MM.1S (cell line): ENCODE data around the gene GPR4.

Experiments used
- CTCF ChIP-seq: fragments of 300-600 bp; sonication (generic); IDR thresholded peaks from 2 replicates; pipeline ENCODE4 v1.5.1; 2016; ENCODE audit warnings: antibody characterized with exemption, low read length, mixed read lengths
- EZH2 ChIP-seq: fragments of 300-600 bp; sonication (generic); optimal IDR thresholded peaks from 2 replicates; pipeline ENCODE3; 2017; ENCODE audit warnings: low read depth, mild to moderate bottlenecking, antibody characterized with exemption, low read length, mixed read lengths
- EZH2phosphoT487 ChIP-seq: fragments of 300-600 bp; sonication (generic); IDR thresholded peaks from 2 replicates; pipeline ENCODE4 v1.6.1; 2018; ENCODE audit warnings: antibody characterized with exemption, low read length

- no peak for TF ChIP-seq CTCF
- TF ChIP-seq EZH2 = no peak
- TF ChIP-seq EZH2phosphoT487 = no peak
Measured at GRCh38 chr19:45589768-45590167, 12.2 kb downstream of the GPR4 start.
